ENCODE results near the gene PHF21A. TPM values are rescaled to one million over a fixed set of nuclear protein-coding genes. Genes with fewer than 3 reads are reported as not detected.

Gene PHF21A
- total and polyA plus RNA-seq, 2 donors (not counting 3 experiments of a cell fraction or from before 2014, with no cell fraction given) = 14.1 to 30.5 TPM

DNA sequence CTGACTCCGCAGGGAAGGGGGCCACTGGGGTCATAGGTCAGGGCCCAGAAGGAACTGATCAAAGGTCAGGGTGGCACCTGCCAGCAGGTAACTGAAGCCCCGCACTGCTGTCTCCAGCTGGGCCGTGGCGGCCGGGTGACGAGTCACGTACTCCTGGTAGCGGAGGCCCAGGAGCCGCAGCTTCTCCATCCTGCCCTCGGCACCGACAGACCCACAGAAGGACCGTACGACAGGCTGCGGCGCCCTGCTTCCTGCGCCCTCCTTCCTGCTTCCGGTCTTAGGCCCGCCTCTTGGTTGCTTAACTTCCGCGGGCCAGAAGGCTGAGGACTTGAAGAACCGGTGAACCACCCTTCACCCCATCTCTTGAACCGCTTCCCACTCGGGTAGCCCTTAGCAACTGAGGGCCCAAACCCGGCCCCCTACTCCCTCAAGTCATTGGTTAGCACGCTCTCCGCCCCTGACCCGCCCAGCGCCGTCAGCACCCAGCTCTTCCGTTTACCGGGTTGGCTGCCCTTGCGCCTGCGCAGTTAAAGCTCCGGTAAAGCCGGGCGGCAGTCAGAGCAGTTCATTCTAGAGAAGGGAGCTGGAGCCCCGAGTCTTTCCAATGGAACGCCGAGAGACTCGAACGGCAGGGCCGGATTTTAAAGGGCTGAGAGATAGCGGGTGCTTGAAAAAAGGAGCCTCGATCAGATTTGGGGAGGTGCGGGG lies 203.5 kb downstream of the PHF21A start, which contains the start of gene PEX16:
Gene PEX16 (minus strand): TSS at position 255 of the 708 bp plus-strand sequence. CDS start 66 bp downstream, at position 189.
- Histone ChIP-seq H3K4me1 (ENCODE audit: control insufficient read depth, extremely low read depth, insufficient read depth, low read length) (peaks cover 10% of the 10 kb centered on the region), H3K9me1 (replicated peaks; ENCODE audit: control insufficient read depth, extremely low read depth, insufficient read depth, low read length) (no peaks in the 10 kb centered on the region), H3K4me2 (ENCODE audit: insufficient read depth, low read length) (peak within 1 kb of the TSS; percentile 96), H3K4me3 (replicated peaks in 1 of 3; ENCODE audit: insufficient read depth in 1 of 3, low read depth in 1 of 3, low read length in 3 of 3) (peak within 1 kb of the TSS; percentile 87 to 96 (median 94)), H3K79me2 (ENCODE audit: control insufficient read depth, insufficient read depth, low read length) (peaks cover 10% of the 10 kb centered on the region), H3K36me3 (ENCODE audit: control insufficient read depth in 2 of 2, extremely low read depth in 1 of 2, insufficient read depth in 2 of 2, low read length in 2 of 2) (peaks cover 0 to 25% of the 10 kb centered on the region in 2 experiments), H3K9me3 (replicated peaks; ENCODE audit: control insufficient read depth, insufficient read depth, low read length) (no peaks in the 10 kb centered on the region), H3K27me3 (ENCODE audit: control insufficient read depth in 2 of 2, insufficient read depth in 2 of 2, low read length in 2 of 2) (peaks cover 5 to 15% of the 10 kb centered on the region in 2 experiments), H4K20me1 (replicated peaks; ENCODE audit: control insufficient read depth, extremely low read depth, insufficient read depth, low read length) (no peaks in the 10 kb centered on the region), H3K9ac (replicated peaks; ENCODE audit: extremely low read depth, insufficient read depth, low read length) (peak within 1 kb of the TSS; percentile 88), H2AFZ (ENCODE audit: low read depth, low read length) (peak within 1 kb of the TSS; percentile 98), H3K27ac (ENCODE audit: insufficient read depth, low read depth, low read length) (peak within 1 kb of the TSS; percentile 79)
- TF ChIP-seq POLR2A (IDR thresholded peaks at IDR 0.05; ENCODE audit: low read depth, low read length) = peak; percentile 95
- peak; percentile 85 for TF ChIP-seq POLR2AphosphoS5 (IDR thresholded peaks at IDR 0.05; ENCODE audit: insufficient read depth, low read depth, low read length)
- TF ChIP-seq FOS (IDR thresholded peaks at IDR 0.05; ENCODE audit: borderline replicate concordance, insufficient read depth, low read length) = no peak
- POLR2A ChIA-PET = interaction anchor here (0.7 to 1.6 kb wide), 3 partner anchors 11 to 71 kb away, joined by 3 to 4 read pairs (median 4); no protein-coding TSS in a partner anchor
- FAIRE-seq (peak; percentile 99), DNase-seq (ENCODE audit: low read depth, low spot score) (peak; percentile 99)
- intact Hi-C loops (cut with micrococcal nuclease) (loop anchor here (1.0 to 2.0 kb wide), 4 partner anchors 18 to 322 kb away; partner anchors contain the start of gene CRY2), dilution Hi-C loops (cut with MboI; ENCODE audit: extremely low pct_ligation_motif_present, low sequenced_read_pairs) (no loop called here)
- CTCF ChIA-PET = interaction anchor here (1.0 to 1.3 kb wide), 4 partner anchors 46 to 146 kb away, joined by 3 to 5 read pairs (median 4); no protein-coding TSS in a partner anchor
- TSS peak; percentile 82 for BruUV-seq (replicated peaks)

GRCh38 chr11:45917286-45917622 lies 204.0 kb downstream of the PHF21A start:
- CTCF ChIA-PET = interaction anchor here (1.0 to 1.3 kb wide), 3 partner anchors 45 to 146 kb away, joined by 3 to 5 read pairs (median 4); no protein-coding TSS in a partner anchor
- DNase-seq (ENCODE audit: low read depth, low spot score) (no peak), FAIRE-seq (no peak)
- H3K4me3 ChIP-seq (replicated peaks in 1 of 3; ENCODE audit: insufficient read depth in 1 of 3, low read depth in 1 of 3, low read length in 3 of 3) = peak overlapping the region; percentile 87 to 96 (median 94)
- H3K4me1 ChIP-seq (ENCODE audit: control insufficient read depth, extremely low read depth, insufficient read depth, low read length) = peaks cover 10% of the 10 kb centered on the region
- H3K27me3 ChIP-seq (ENCODE audit: control insufficient read depth in 2 of 2, insufficient read depth in 2 of 2, low read length in 2 of 2) = peaks cover 5 to 9% of the 10 kb centered on the region in 2 experiments
- POLR2A ChIA-PET = interaction anchor here (1.3 to 1.6 kb wide), 2 partner anchors 11 to 18 kb away, joined by 3 to 4 read pairs; no protein-coding TSS in a partner anchor
- peaks cover 0 to 25% of the 10 kb centered on the region in 2 experiments for H3K36me3 ChIP-seq (ENCODE audit: control insufficient read depth in 2 of 2, extremely low read depth in 1 of 2, insufficient read depth in 2 of 2, low read length in 2 of 2)
- no peaks in the 10 kb centered on the region for H3K9me1 ChIP-seq (replicated peaks; ENCODE audit: control insufficient read depth, extremely low read depth, insufficient read depth, low read length)
- H3K27ac ChIP-seq (ENCODE audit: insufficient read depth, low read depth, low read length) = peak overlapping the region; percentile 79
- TF ChIP-seq CTCF (IDR thresholded peaks at IDR 0.05; ENCODE audit: extremely low read depth in 1 of 2, insufficient read depth in 1 of 2, low read depth in 1 of 2, low read length in 2 of 2) (no peak), FOS (IDR thresholded peaks at IDR 0.05; ENCODE audit: borderline replicate concordance, insufficient read depth, low read length) (no peak), MAX (IDR thresholded peaks at IDR 0.05; ENCODE audit: insufficient read depth, insufficient read length) (no peak), JUN (IDR thresholded peaks at IDR 0.05; ENCODE audit: borderline replicate concordance, insufficient read depth, insufficient read length, low read depth) (no peak), EZH2 (IDR thresholded peaks at IDR 0.05; ENCODE audit: borderline replicate concordance, low read depth, low read length, severe bottlenecking) (no peak), MYC (IDR thresholded peaks at IDR 0.05; ENCODE audit: low read depth, low read length) (no peak), POLR2AphosphoS5 (IDR thresholded peaks at IDR 0.05; ENCODE audit: insufficient read depth, low read depth, low read length) (no peak), POLR2A (IDR thresholded peaks at IDR 0.05; ENCODE audit: low read depth, low read length) (no peak), GATA2 (IDR thresholded peaks at IDR 0.05; ENCODE audit: insufficient read depth, insufficient read length, low read depth, low read length) (no peak)
- peaks cover 10% of the 10 kb centered on the region for H3K79me2 ChIP-seq (ENCODE audit: control insufficient read depth, insufficient read depth, low read length)
- no peaks in the 10 kb centered on the region for H4K20me1 ChIP-seq (replicated peaks; ENCODE audit: control insufficient read depth, extremely low read depth, insufficient read depth, low read length)
- intact Hi-C loops (cut with micrococcal nuclease) (loop anchor here (1.0 kb wide), 1 partner anchor 45 kb away; no protein-coding TSS in a partner anchor), dilution Hi-C loops (cut with MboI; ENCODE audit: extremely low pct_ligation_motif_present, low sequenced_read_pairs) (no loop called here)
- H3K9me3 ChIP-seq (replicated peaks; ENCODE audit: control insufficient read depth, insufficient read depth, low read length) = no peaks in the 10 kb centered on the region
- peak overlapping the region; percentile 49 for H2AFZ ChIP-seq (ENCODE audit: low read depth, low read length)
- peak overlapping the region; percentile 88 for H3K9ac ChIP-seq (replicated peaks; ENCODE audit: extremely low read depth, insufficient read depth, low read length)
- H3K4me2 ChIP-seq (ENCODE audit: insufficient read depth, low read length) = peak overlapping the region; percentile 96
- TSS peak; percentile 68 for BruUV-seq (replicated peaks)

Data from endothelial cell of umbilical vein (primary cell).